K562 (cell line): Measurements from ENCODE around the gene ABCC12. TPM values are rescaled to one million over a fixed set of nuclear protein-coding genes. Genes with fewer than 3 reads are reported as not detected.

Experiments used
- ATAC-seq: fragments of 200-7000 bp; cut with Tn5 transposase; 3 replicates; pipeline ENCODE4 v1.9.1; 2020; ENCODE audit warnings: moderate library complexity
- Bru-seq: library from RNA; stranded (reverse); fragments of 400-500 nt; gene quantifications from one replicate; lab custom pipeline; 2021; lab: Mats Ljungman, UMichigan
- BruChase-seq, 2 experiments: library from RNA; stranded (reverse); fragments of 400-500 nt; gene quantifications; one replicate each; lab custom pipeline; 2021; lab: Mats Ljungman, UMichigan
- BruUV-seq: library from RNA; stranded (reverse); fragments of 400-500 nt; replicated peaks from 2 replicates; lab custom pipeline; 2021; lab: Mats Ljungman, UMichigan
- CTCF ChIA-PET: fragments of 300-600 bp; formaldehyde crosslinking; extraction: SDS; loops from one replicate; lab custom pipeline; 2021; ENCODE audit warnings: low intra/inter-chr PET ratio; lab: Yijun Ruan, JAX
- POLR2A ChIA-PET: fragments of 300-600, 350-650 bp; sonication (Branson Sonifier 250); formaldehyde crosslinking; extraction: SDS; loops from one replicate; lab custom pipeline; 2021; ENCODE audit warnings: antibody characterized with exemption, inconsistent platforms; lab: Yijun Ruan, JAX
- DNase-seq, 4 experiments: peaks; one replicate each; pipeline versions ENCODE4 v3.0.0 to v3.0.0-alpha.2; 2011 to 2018; ENCODE audit warnings: low spot score in 3 of 4, mixed read lengths in 3 of 4; ENCODE audit errors: extremely low read depth in 1 of 4
- FAIRE-seq: peaks from 2 replicates; lab custom pipeline; 2011; peaks lifted over from hg19 to GRCh38; lab: Jason Lieb, UNC
- H2AFZ ChIP-seq: 2 replicates; pipeline ENCODE4 v1.6.0; 2011; ENCODE audit warnings: low read depth, low read length, control low read depth, inconsistent platforms
- H3K27ac ChIP-seq: fragments of 200-600 bp; 3 replicates; pipeline ENCODE4 v1.8.0; 2011; ENCODE audit warnings: low read depth, mild to moderate bottlenecking, control low read depth, inconsistent platforms, low read length, moderate library complexity, mixed read lengths; ENCODE audit errors: extremely low read depth
- H3K27me3 ChIP-seq, 2 experiments: fragments of 300-600 bp in 1 of 2; 2 replicates in 1 of 2; 3 replicates in 1 of 2; pipeline versions ENCODE4 v1.6.0 to v1.8.0; 2011; ENCODE audit warnings: inconsistent platforms in 2 of 2, low read length in 2 of 2, mild to moderate bottlenecking in 1 of 2, mixed read lengths in 1 of 2, moderate library complexity in 1 of 2; ENCODE audit not compliant: control insufficient read depth in 2 of 2, insufficient read depth in 2 of 2
- H3K36me3 ChIP-seq: fragments of 300-600 bp; 3 replicates; pipeline ENCODE4 v1.8.0; 2011; ENCODE audit warnings: mild to moderate bottlenecking, low read length, inconsistent platforms; ENCODE audit not compliant: control insufficient read depth, insufficient read depth
- H3K4me1 ChIP-seq, 2 experiments: fragments of 200-600 bp in 1 of 2; replicated peaks in 1 of 2; 2 replicates in 1 of 2; 3 replicates in 1 of 2; pipeline versions ENCODE4 v1.5.1 to v1.8.0; 2011; ENCODE audit warnings: inconsistent platforms in 2 of 2, low read length in 2 of 2, mild to moderate bottlenecking in 1 of 2, mixed read lengths in 1 of 2, moderate library complexity in 1 of 2; ENCODE audit not compliant: control insufficient read depth in 2 of 2, insufficient read depth in 2 of 2
- H3K4me2 ChIP-seq: 2 replicates; pipeline ENCODE4 v1.6.1; 2011; ENCODE audit warnings: low read length, control low read depth, inconsistent platforms, mixed read lengths; ENCODE audit not compliant: insufficient read depth
- H3K4me3 ChIP-seq: fragments of 200-600 bp; sonication (generic), shearing (Covaris generic); 2 replicates; pipeline ENCODE4 v1.5.1; 2016; ENCODE audit warnings: control low read depth, inconsistent platforms
- H3K79me2 ChIP-seq: fragments of 200-600 bp; 3 replicates; pipeline ENCODE4 v1.8.0; 2011; ENCODE audit warnings: low read length, inconsistent platforms; ENCODE audit not compliant: control insufficient read depth, insufficient read depth
- H3K9ac ChIP-seq, 2 experiments: 2 replicates each; pipeline versions ENCODE4 v1.6.0 to v1.6.1; 2011; ENCODE audit warnings: low read depth in 2 of 2, low read length in 2 of 2, control low read depth in 1 of 2, inconsistent platforms in 1 of 2, mild to moderate bottlenecking in 1 of 2, mixed read lengths in 1 of 2; ENCODE audit not compliant: insufficient read depth in 1 of 2
- H3K9me1 ChIP-seq: one replicate; pipeline ENCODE4 v1.6.0; 2011; ENCODE audit warnings: inconsistent platforms, mild to moderate bottlenecking, low read length, moderate library complexity; ENCODE audit not compliant: control insufficient read depth, insufficient read depth
- H3K9me3 ChIP-seq: replicated peaks from 2 replicates; pipeline ENCODE4 v1.5.1; 2011; ENCODE audit warnings: low read depth, low read length, inconsistent platforms; ENCODE audit not compliant: control insufficient read depth, insufficient read depth
- H4K20me1 ChIP-seq: replicated peaks from 2 replicates; pipeline ENCODE4 v1.6.1; 2011; ENCODE audit warnings: low read length, inconsistent platforms, mixed read lengths; ENCODE audit not compliant: control insufficient read depth, insufficient read depth
- CREM ChIP-seq: IDR thresholded peaks from 2 replicates; pipeline ENCODE4 v1.6.1; 2014; ENCODE audit warnings: antibody characterized with exemption, low read depth
- JUND ChIP-seq, 2 experiments: IDR thresholded peaks; 2 replicates in 1 of 2; 3 replicates in 1 of 2; pipeline ENCODE4 v1.6.1; 2011; ENCODE audit warnings: borderline replicate concordance in 2 of 2, low read depth in 2 of 2, low read length in 2 of 2, improper control_type of control experiment in 1 of 2, missing biosample characterization in 1 of 2, missing genetic modification characterization in 1 of 2, missing genetic modification reagents in 1 of 2
- MLX ChIP-seq, 2 experiments: fragments of 450-650 bp in 1 of 2; sonication (generic) in 1 of 2; formaldehyde crosslinking; conservative IDR thresholded peaks; 2 replicates each; pipeline versions ENCODE4 v1.4.0 to v1.8.1; 2020 to 2022; ENCODE audit warnings: mild to moderate bottlenecking in 1 of 2, missing genetic modification reagents in 1 of 2
- POLR2AphosphoS2 ChIP-seq: IDR thresholded peaks from 2 replicates; pipeline ENCODE4 v1.6.1; 2012; ENCODE audit warnings: low read length, improper control_type of control experiment
- POLR2B ChIP-seq: fragments of 450-650 bp; IDR thresholded peaks from 2 replicates; pipeline ENCODE4 v1.6.1; 2018; ENCODE audit warnings: low read depth; ENCODE audit not compliant: partially characterized antibody
- RBM34 ChIP-seq: fragments of 200-400 bp; formaldehyde crosslinking; IDR thresholded peaks from 2 replicates; pipeline ENCODE4 v1.6.1; 2018; ENCODE audit warnings: low read length, borderline replicate concordance; ENCODE audit not compliant: insufficient read depth
- SAP30 ChIP-seq: fragments of 200-600 bp; sonication (generic); IDR thresholded peaks from 2 replicates; pipeline ENCODE4 v1.6.1; 2012; ENCODE audit warnings: borderline replicate concordance, low read depth, mild to moderate bottlenecking, moderate library complexity, low read length, control low read depth, inconsistent platforms; ENCODE audit not compliant: insufficient read depth, poor library complexity, severe bottlenecking
- TFE3 ChIP-seq: fragments of 450-650 bp; formaldehyde crosslinking; IDR thresholded peaks from 2 replicates; pipeline ENCODE4 v1.4.0; 2020; ENCODE audit warnings: mild to moderate bottlenecking, mixed read lengths
- WGBS: fragments of 100-300 bp; shearing (Covaris generic); methylation state at CpG from one replicate; pipeline ENCODE4 v1.1.6; 2016; ENCODE audit warnings: low coverage, mixed read lengths; ENCODE audit not compliant: insufficient coverage; ENCODE audit errors: missing lambda C conversion rate; 5-methylcytosine and 5-hydroxymethylcytosine counted together
- in situ Hi-C: fragments of 300-500 bp; cut with MboI; formaldehyde crosslinking; loops from 4 replicates; pipeline ENCODE4 v1.15.0; 2018; ENCODE audit warnings: inconsistent platforms, mixed read lengths
- intact Hi-C: fragments of 100-400 bp; cut with micrococcal nuclease; formaldehyde crosslinking; loops from 2 replicates; pipeline ENCODE4 v1.14.2; 2022
- long read RNA-seq, 3 experiments: library from polyadenylated mRNA in 2 of 3; library from RNA in 1 of 3; unstranded in 2 of 3; stranded (forward) in 1 of 3; transcript quantifications; one replicate each; pipeline ENCODE4 v2.0.0, GENCODE V29; 2019 to 2022
- polyA minus RNA-seq, 3 experiments: library from RNA; depleted of rRNA, polyadenylated mRNA; stranded (reverse); fragments of >200 nt; gene quantifications; 2 replicates each; pipeline ENCODE4 v1.2.3, GENCODE V29; 2011
- polyA plus RNA-seq, 8 experiments: library from polyadenylated mRNA; depleted of rRNA in 4 of 8; stranded (reverse) in 5 of 8; unstranded in 3 of 8; fragments of >200 nt; fragmentation: Nextera tagmentation in 2 of 8; fragmentation: Illumina TruSeq in 1 of 8; extraction: Ambion mirVana in 2 of 8; extraction: Trizol in 1 of 8; gene quantifications; 2 replicates each; pipeline versions ENCODE4 v1.2.1 to v1.2.3, GENCODE V29; 2011 to 2014; ENCODE audit warnings: inconsistent platforms in 1 of 8, missing spikeins in 1 of 8
- total RNA-seq, 7 experiments: library from RNA; depleted of rRNA in 6 of 7; stranded (reverse); fragments of >200 nt in 6 of 7; fragmentation: Illumina TruSeq in 2 of 7; extraction: Trizol in 2 of 7; gene quantifications; 2 replicates each; pipeline versions ENCODE4 v1.2.1 to v1.2.3, GENCODE V29; 2011 to 2021; ENCODE audit warnings: low replicate concordance in 1 of 7

ABCC12 gene
- total RNA-seq (2011; cell fraction: chromatin; rRNA removed; ENCODE audit: low replicate concordance), result not detected in 2 replicates
- total RNA-seq (2011; cell fraction: nucleolus; rRNA removed), result not detected in 2 replicates
- not detected in 2 replicates for total RNA-seq (2011; cell fraction: nucleoplasm; rRNA removed)
- total RNA-seq (2014; rRNA removed) (not detected in 2 replicates), total RNA-seq (2014; rRNA removed; fragmentation: Illumina TruSeq; extraction: Trizol) (not detected in 2 replicates), total RNA-seq (2015; rRNA removed; fragmentation: Illumina TruSeq; extraction: Trizol) (not detected in 2 replicates), total RNA-seq (2021) (not detected in 2 replicates), polyA plus RNA-seq (2011; rRNA removed) (not detected in 2 replicates), polyA plus RNA-seq (2014; fragmentation: Illumina TruSeq; extraction: Trizol) (not detected in 2 replicates), polyA plus RNA-seq (2014; fragmentation: Nextera tagmentation; extraction: Ambion mirVana) (not detected), polyA plus RNA-seq (2014; rRNA removed) (not detected in 2 replicates), polyA minus RNA-seq (2011; rRNA and poly(A)+ RNA removed) (not detected in 2 replicates), Bru-seq, nascent RNA (not detected), BruChase-seq, experiment 1, labeled RNA remaining after a 2-hour chase (not detected), BruChase-seq, experiment 2, labeled RNA remaining after a 6-hour chase (percentile 2 among the genes with signal in this experiment)
- not detected in 2 replicates for polyA plus RNA-seq (2011; cell fraction: cytosol; rRNA removed)
- polyA plus RNA-seq (2011; cell fraction: nucleus; rRNA removed), result not detected in 2 replicates
- polyA plus RNA-seq (2012), result not detected in 2 replicates
- not detected in 2 replicates for polyA minus RNA-seq (2011; cell fraction: cytosol; rRNA and poly(A)+ RNA removed)
- polyA minus RNA-seq (2011; cell fraction: nucleus; rRNA and poly(A)+ RNA removed), result not detected in 2 replicates
- long read RNA-seq, experiment 1, result 0 reads
- long read RNA-seq, experiment 2, result 0 reads
- long read RNA-seq, experiment 3, result 0 reads

GRCh38 chr16:48155926-48156789, at the start of gene ABCC12:
TSS of gene ABCC12 (minus strand) at chr16:48155993. CDS start at chr16:48146424, 9,569 bp downstream.
- intact Hi-C loops, result loop anchor here (1.0 to 10.0 kb wide), 4 partner anchors 37 to 1119 kb away; no protein-coding TSS in a partner anchor
- FAIRE-seq (no peak), ATAC-seq (peak; percentile 26), DNase-seq (no peak)
- TF ChIP-seq POLR2AphosphoS2 (no peak), TFE3 (CRISPR knock-in tag) (no peak), POLR2B (no peak), SAP30 (no peak), CREM (no peak), JUND (IDR thresholded peaks at IDR 0.05; ENCODE audit: borderline replicate concordance, low read depth, low read length) (no peak), JUND (tag; IDR thresholded peaks at IDR 0.05; ENCODE audit: borderline replicate concordance, low read depth, low read length) (no peak), MLX (CRISPR knock-in tag; conservative IDR thresholded peaks at IDR 0.05) (no peak), RBM34 (no peak)
- H3K9me3 ChIP-seq, result no peaks in the 10 kb centered on the region
- H3K27ac ChIP-seq, result no peak within 1 kb of the TSS
- ChIA-PET POLR2A (no interaction called here), CTCF (interaction anchor here (1.3 to 1.5 kb wide), 2 partner anchors 1014 to 1302 kb away, joined by 4 to 6 read pairs; no protein-coding TSS in a partner anchor)
- peaks cover 17 to 52% of the 10 kb centered on the region in 2 experiments; a peak in 4 of 5 replicates for H3K27me3 ChIP-seq
- no peaks in the 10 kb centered on the region for H3K79me2 ChIP-seq
- H3K4me2 ChIP-seq, result no peak within 1 kb of the TSS; the same call in 1 of the 2 replicates
- H3K9me1 ChIP-seq, result no peaks in the 10 kb centered on the region
- in situ Hi-C loops, result no loop called here
- WGBS, result 30% methylated on average over 20 of the region's 24 CpGs
- H3K4me3 ChIP-seq, result no peak within 1 kb of the TSS
- peak within 1 kb of the TSS; percentile 75; the same call in 1 of the 2 replicates for H2AFZ ChIP-seq
- no peaks in the 10 kb centered on the region for H3K36me3 ChIP-seq
- no TSS peak for BruUV-seq
- peaks cover 0 to 3% of the 10 kb centered on the region in 2 experiments; a peak in 2 of 5 replicates for H3K4me1 ChIP-seq
- H3K9ac ChIP-seq, result no peak within 1 kb of the TSS; a peak in 1 of 4 replicates
- no peaks in the 10 kb centered on the region for H4K20me1 ChIP-seq
